Mammary epithelial cell (primary cell): ENCODE measurements around the gene MUC13.

ENCODE experiments used
- EZH2 ChIP-seq: IDR thresholded peaks from 2 replicates; pipeline ENCODE4 v1.6.1; 2012; ENCODE audit warnings: low read length, inconsistent platforms, borderline replicate concordance
- TF ChIP-seq, protein P1 (sequence below), 2 donors: IDR thresholded peaks in 1 of 2; conservative IDR thresholded peaks in 1 of 2; 2 replicates each; pipeline ENCODE4 v1.5.1; 2011 to 2012; ENCODE audit warnings: inconsistent platforms in 2 of 2, low read length in 2 of 2, mild to moderate bottlenecking in 2 of 2, control low read depth in 1 of 2, low read depth in 1 of 2; ENCODE audit not compliant: insufficient read depth in 1 of 2; ENCODE audit errors: extremely low read depth in 1 of 2

DNA sequence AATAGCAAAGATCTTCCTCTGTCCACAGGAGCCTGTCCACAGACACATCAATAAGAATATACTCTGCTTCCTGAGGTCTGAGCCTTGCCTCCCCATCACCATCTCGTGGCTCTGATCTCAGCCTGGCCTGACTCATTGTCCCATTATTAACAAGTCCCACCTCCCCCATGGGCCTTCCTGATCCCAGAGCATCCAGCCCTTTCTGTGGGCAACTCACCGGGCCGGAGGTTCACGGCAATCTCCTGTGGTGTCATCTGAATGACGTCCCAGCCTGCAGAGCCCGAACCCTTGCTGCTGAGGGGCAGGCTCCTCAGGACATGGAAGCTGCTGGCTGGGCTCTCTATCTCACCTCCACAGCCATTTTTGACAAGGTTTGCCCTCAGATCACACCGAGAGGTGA is 75.5 kb downstream of the MUC13 start:
- TF ChIP-seq, protein P1, sequence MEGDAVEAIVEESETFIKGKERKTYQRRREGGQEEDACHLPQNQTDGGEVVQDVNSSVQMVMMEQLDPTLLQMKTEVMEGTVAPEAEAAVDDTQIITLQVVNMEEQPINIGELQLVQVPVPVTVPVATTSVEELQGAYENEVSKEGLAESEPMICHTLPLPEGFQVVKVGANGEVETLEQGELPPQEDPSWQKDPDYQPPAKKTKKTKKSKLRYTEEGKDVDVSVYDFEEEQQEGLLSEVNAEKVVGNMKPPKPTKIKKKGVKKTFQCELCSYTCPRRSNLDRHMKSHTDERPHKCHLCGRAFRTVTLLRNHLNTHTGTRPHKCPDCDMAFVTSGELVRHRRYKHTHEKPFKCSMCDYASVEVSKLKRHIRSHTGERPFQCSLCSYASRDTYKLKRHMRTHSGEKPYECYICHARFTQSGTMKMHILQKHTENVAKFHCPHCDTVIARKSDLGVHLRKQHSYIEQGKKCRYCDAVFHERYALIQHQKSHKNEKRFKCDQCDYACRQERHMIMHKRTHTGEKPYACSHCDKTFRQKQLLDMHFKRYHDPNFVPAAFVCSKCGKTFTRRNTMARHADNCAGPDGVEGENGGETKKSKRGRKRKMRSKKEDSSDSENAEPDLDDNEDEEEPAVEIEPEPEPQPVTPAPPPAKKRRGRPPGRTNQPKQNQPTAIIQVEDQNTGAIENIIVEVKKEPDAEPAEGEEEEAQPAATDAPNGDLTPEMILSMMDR (conservative IDR thresholded peaks at IDR 0.05 in 1 of 2, IDR thresholded peaks at IDR 0.05 in 1 of 2; ENCODE audit: extremely low read depth in 1 of 2, insufficient read depth in 1 of 2, low read depth in 1 of 2, low read length in 2 of 2) = no peak
- TF ChIP-seq EZH2 = no peak
